SJSA1 (cell line): ENCODE data around the gene SNX19. TPM values are rescaled to one million over a fixed set of nuclear protein-coding genes. Genes with fewer than 3 reads are reported as not detected.
"Not testable (repeated sequence)": the region's sequence is repeated elsewhere in the genome, so short reads cannot be mapped to it uniquely, and the experiment has no call there.

Experiments used
- DNase-seq, 2 experiments: peaks; one replicate each; pipeline ENCODE4 v3.0.0-alpha.2; 2015 to 2020; ENCODE audit warnings: low spot score in 2 of 2, low read depth in 1 of 2
- H3K27ac ChIP-seq: fragments of 250-450 bp; sonication (Bioruptor Pico); 2 replicates; pipeline ENCODE4 v1.5.1; 2020; ENCODE audit warnings: mild to moderate bottlenecking, moderate library complexity
- H3K27me3 ChIP-seq: fragments of 250-450 bp; sonication (Bioruptor Pico); replicated peaks from 2 replicates; pipeline ENCODE4 v1.5.1; 2020; ENCODE audit warnings: mild to moderate bottlenecking, moderate library complexity
- H3K36me3 ChIP-seq: fragments of 250-450 bp; sonication (Bioruptor Pico); 2 replicates; pipeline ENCODE4 v1.5.1; 2020; ENCODE audit warnings: mild to moderate bottlenecking
- H3K4me1 ChIP-seq: fragments of 250-450 bp; sonication (Bioruptor Pico); replicated peaks from 2 replicates; pipeline ENCODE4 v1.6.1; 2021; ENCODE audit warnings: mild to moderate bottlenecking
- H3K4me3 ChIP-seq: fragments of 250-450 bp; sonication (Bioruptor Pico); 2 replicates; pipeline ENCODE4 v1.5.1; 2020; ENCODE audit warnings: mild to moderate bottlenecking
- H3K9me3 ChIP-seq: fragments of 250-450 bp; sonication (Bioruptor Pico); replicated peaks from 2 replicates; pipeline ENCODE4 v1.5.1; 2020; ENCODE audit warnings: mild to moderate bottlenecking
- total RNA-seq: library from RNA; depleted of rRNA; stranded (reverse); fragments of >200 nt; shearing (Covaris generic); gene quantifications from 2 replicates; pipeline ENCODE4 v1.2.3, GENCODE V29; 2014

SNX19 gene
- total RNA-seq, 1 experiment from 2014 or later = 68.9 TPM

DNA sequence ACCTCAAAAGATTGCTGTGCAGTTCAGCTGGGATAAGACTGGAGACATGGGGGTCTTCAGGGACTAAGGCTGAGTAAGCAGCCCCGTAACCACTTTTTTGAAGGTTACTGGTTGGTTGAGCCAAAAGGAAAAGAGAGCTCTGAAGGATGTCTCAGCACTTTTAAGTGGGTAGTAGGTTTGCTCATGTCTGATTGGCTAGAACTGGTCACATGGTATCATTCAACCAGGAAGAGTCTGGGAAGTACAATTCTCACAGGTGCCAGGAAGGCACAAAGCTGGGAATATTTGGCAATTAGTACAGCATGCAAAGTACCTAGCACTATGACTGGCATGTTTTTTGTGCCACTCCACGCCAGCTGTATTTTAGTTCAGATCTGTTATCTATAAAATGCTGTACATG is 58.1 kb downstream of the SNX19 start:
- H3K9me3 ChIP-seq = no peaks in the 10 kb centered on the region
- H3K36me3 ChIP-seq = no peaks in the 10 kb centered on the region
- no peak overlapping the region for H3K4me3 ChIP-seq
- no peaks in the 10 kb centered on the region for H3K27me3 ChIP-seq
- H3K27ac ChIP-seq = no peak overlapping the region
- H3K4me1 ChIP-seq = no peaks in the 10 kb centered on the region
- no peak for DNase-seq

DNA sequence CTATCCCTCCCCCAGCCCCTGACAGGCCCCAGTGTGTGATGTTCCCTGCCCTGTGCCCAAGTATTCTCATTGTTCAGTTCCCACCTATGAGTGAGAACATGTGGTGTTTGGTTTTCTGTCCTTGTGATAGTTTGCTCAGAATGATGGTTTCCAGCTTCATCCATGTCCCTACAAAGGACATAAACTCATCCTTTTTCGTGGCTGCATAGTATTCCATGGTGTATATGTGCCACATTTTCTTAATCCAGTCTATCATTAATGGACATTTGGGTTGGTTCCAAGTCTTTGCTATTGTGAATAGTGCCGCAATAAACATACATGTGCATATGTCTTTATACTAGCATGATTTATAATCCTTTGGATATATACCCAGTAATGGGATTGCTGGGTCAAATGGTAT is 60.6 kb downstream of the SNX19 start:
- DNase-seq, H3K9me3 ChIP-seq, H3K27ac ChIP-seq, H3K36me3 ChIP-seq, H3K4me3 ChIP-seq, H3K27me3 ChIP-seq, H3K4me1 ChIP-seq: not testable (repeated sequence)

GRCh38 chr11:130854483-130854882 is 61.8 kb downstream of the SNX19 start:
- no peaks in the 10 kb centered on the region for H3K36me3 ChIP-seq
- H3K27me3 ChIP-seq = no peaks in the 10 kb centered on the region
- no peak overlapping the region for H3K27ac ChIP-seq
- no peaks in the 10 kb centered on the region for H3K9me3 ChIP-seq
- H3K4me3 ChIP-seq = no peak overlapping the region
- no peak for DNase-seq
- H3K4me1 ChIP-seq = no peaks in the 10 kb centered on the region

- Histone ChIP-seq H3K4me1 (peaks cover 3% of the 10 kb centered on the region), H3K36me3 (no peaks in the 10 kb centered on the region), H3K27me3 (no peaks in the 10 kb centered on the region), H3K27ac (no peak overlapping the region), H3K4me3 (no peak overlapping the region), H3K9me3 (no peaks in the 10 kb centered on the region)
- no peak for DNase-seq
Measured at GRCh38 chr11:130852589-130852988, 63.7 kb downstream of the SNX19 start.

DNA sequence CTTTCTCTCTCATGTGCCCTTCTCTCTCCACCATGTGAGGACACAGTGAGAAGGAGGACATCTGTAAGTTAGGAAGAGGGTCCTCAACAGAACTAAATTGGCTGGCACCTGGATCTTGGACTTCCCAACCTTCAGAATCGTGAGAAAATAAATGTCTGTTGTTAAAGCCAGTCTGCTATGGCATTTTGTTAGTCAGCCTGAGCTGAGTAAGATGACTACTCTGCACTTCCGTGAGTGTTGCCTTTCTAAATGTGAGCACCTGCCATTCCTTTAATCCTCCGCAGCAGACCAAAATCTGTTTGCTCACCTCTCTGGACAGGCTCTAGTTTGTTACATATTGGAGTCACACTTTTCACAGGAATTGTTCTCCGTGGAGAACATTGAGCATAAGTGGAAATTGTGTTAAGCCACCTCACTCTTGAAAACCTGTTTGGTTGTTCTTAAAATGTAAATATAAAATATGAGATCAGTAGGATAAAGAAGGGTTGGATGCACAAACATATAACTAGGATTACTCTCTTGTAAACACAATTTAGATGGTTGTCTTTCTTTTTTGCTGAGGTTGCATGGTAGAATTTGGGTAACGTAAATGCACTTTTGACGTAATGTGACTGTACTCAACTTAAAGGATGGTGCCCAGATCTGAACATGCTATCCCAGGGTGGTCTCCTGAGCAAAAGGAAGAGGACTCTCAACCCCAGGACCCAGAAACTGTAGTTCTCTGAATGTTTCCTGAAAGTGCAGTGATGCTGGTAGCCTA is 65.9 kb downstream of the SNX19 start:
- H3K27me3 ChIP-seq = no peaks in the 10 kb centered on the region
- H3K4me1 ChIP-seq = peaks cover 17% of the 10 kb centered on the region
- no peaks in the 10 kb centered on the region for H3K9me3 ChIP-seq
- no peak overlapping the region for H3K4me3 ChIP-seq
- no peak for DNase-seq
- no peak overlapping the region for H3K27ac ChIP-seq
- H3K36me3 ChIP-seq = no peaks in the 10 kb centered on the region

DNA sequence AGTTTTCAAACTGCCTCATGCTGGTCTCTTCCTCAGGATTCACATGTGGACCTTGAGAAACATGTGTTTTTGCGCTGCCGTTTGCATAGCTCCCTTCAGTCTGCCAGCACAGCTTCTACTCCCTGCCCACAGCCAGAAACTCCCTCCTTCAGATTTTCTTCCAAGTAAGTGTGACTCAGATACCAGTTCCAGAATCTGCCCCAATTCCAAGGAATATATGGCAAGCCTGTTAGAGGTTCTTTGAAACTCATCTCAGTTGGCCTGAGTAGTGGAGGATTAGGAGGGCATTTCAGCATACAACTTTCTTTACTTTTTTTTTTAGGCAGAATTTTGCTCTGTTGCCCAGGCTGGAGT is 67.1 kb downstream of the SNX19 start:
- no peaks in the 10 kb centered on the region for H3K36me3 ChIP-seq
- DNase-seq = no peak
- no peak overlapping the region for H3K27ac ChIP-seq
- H3K4me3 ChIP-seq = no peak overlapping the region
- H3K27me3 ChIP-seq = no peaks in the 10 kb centered on the region
- H3K9me3 ChIP-seq = no peaks in the 10 kb centered on the region
- H3K4me1 ChIP-seq = peaks cover 17% of the 10 kb centered on the region

DNA sequence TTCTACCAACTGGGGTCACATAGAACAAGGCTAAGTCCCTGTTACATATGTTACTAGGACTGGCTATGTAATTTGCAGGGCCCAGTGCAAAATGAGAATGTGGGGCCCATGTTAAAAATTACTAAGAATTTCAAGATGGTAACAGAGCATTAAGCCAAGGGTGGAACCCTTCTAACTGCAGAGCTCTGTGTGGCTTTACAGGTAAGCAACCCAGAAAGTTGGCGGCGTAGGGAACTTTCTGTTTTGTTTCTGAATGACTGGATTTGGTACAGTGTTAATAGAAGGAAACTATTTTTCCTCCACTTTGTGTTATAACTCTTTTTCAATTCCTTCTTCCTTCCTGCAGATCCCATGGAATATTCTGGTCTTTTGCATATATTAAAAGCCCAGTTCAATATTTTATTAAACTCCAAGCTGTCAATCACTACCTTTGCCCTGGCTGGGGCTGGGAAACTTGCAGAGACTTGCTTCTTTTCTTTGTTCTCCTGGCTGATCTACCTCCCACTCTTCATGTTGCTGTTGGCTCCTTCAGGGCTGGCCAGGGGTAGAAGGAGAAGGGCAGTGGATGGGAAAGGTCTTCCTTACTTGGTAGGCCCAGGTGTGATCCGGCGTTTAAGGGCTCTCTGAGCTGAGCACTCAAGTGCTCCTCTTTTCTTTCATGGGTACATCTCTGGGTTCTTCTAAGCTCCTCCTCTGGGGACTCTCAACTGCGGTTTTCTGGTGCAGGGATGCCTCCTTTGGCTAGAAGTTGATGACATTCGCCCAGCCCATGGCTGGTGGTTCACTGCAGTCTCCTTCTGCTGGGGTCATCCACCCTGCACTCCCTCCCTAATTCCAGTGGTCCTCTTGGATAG is 67.7 kb downstream of the SNX19 start:
- Histone ChIP-seq H3K27ac (no peak overlapping the region), H3K4me1 (peaks cover 17% of the 10 kb centered on the region), H3K27me3 (no peaks in the 10 kb centered on the region), H3K36me3 (no peaks in the 10 kb centered on the region), H3K4me3 (no peak overlapping the region), H3K9me3 (no peaks in the 10 kb centered on the region)
- no peak for DNase-seq

DNA sequence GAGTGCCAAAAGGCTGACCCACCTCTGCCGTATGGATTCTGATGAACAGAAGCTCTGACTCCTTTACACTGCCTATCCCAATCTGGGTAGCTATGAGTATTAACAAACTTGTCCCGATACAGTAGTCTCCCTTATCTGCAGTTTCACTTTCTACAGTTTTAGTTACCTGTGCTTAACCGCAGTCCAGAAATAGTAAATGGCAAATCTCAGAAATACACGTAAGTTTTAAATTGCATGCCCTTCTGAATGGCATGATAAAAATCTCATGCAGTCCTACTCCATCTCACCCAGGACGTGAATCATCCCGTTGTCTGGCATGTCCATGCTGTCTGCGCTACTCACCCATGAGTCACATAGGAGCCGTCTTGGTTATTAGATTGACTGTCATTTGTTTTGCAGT is 68.8 kb downstream of the SNX19 start:
- DNase-seq = peak; percentile 42 to 69
- Histone ChIP-seq H3K4me3 (no peak overlapping the region), H3K27me3 (no peaks in the 10 kb centered on the region), H3K36me3 (no peaks in the 10 kb centered on the region), H3K27ac (peak overlapping the region; percentile 55), H3K4me1 (peaks cover 17% of the 10 kb centered on the region), H3K9me3 (no peaks in the 10 kb centered on the region)

DNA sequence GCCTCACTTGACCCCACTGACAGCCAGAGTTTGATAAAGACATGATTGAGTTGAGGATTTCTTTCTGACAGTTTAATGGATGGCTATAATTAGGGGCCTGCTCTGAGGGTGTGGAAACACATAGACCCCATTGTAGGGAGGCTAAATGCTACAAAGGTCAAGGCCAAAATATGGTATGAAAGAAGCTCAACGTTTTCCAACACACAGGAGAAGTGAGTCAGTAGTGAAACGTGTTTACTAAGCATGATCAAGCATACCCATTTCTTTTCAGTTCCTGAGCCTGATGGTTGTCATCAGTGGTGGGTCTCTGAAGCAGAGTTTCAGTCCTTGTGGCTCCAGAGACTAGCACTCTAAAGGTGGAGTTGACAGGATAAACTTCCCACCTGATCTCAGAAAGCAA is 69.7 kb downstream of the SNX19 start:
- Histone ChIP-seq H3K4me1 (peaks cover 17% of the 10 kb centered on the region), H3K9me3 (no peaks in the 10 kb centered on the region), H3K27ac (peak overlapping the region; percentile 55; the same call in 1 of the 2 replicates), H3K4me3 (no peak overlapping the region), H3K27me3 (no peaks in the 10 kb centered on the region), H3K36me3 (no peaks in the 10 kb centered on the region)
- DNase-seq = no peak

DNA sequence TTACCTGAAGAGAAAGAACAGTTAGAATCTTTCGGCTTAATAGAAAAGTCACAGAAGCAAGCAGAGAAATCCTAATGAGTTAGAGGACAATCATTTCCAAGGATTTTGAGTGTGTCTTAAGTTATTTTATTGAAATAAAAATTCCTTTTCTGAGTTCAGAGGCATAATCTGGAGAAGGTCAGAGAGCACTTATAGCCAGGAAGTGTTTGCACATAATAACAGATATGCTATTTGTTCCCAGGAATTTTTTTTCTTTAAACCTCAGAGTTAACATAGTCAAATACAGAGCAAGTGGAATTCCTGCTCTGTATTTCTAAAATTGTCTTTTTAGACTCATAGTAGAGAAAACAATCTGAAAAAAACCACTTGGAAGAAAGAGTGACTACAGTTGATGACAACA is 74.3 kb downstream of the SNX19 start:
- H3K9me3 ChIP-seq = no peaks in the 10 kb centered on the region
- no peak overlapping the region for H3K27ac ChIP-seq
- peaks cover 8% of the 10 kb centered on the region for H3K4me1 ChIP-seq
- H3K4me3 ChIP-seq = no peak overlapping the region
- DNase-seq = no peak
- H3K27me3 ChIP-seq = no peaks in the 10 kb centered on the region
- no peaks in the 10 kb centered on the region for H3K36me3 ChIP-seq

GRCh38 chr11:130840679-130841078 is 75.6 kb downstream of the SNX19 start:
- Histone ChIP-seq H3K4me3 (no peak overlapping the region), H3K4me1 (no peaks in the 10 kb centered on the region), H3K27me3 (no peaks in the 10 kb centered on the region), H3K36me3 (no peaks in the 10 kb centered on the region), H3K27ac (no peak overlapping the region), H3K9me3 (no peaks in the 10 kb centered on the region)
- no peak for DNase-seq

GRCh38 chr11:130839981-130840666 is 76.2 kb downstream of the SNX19 start:
- no peak for DNase-seq
- Histone ChIP-seq H3K9me3 (no peaks in the 10 kb centered on the region), H3K36me3 (no peaks in the 10 kb centered on the region), H3K4me3 (no peak overlapping the region), H3K27me3 (no peaks in the 10 kb centered on the region), H3K27ac (no peak overlapping the region), H3K4me1 (no peaks in the 10 kb centered on the region)

DNA sequence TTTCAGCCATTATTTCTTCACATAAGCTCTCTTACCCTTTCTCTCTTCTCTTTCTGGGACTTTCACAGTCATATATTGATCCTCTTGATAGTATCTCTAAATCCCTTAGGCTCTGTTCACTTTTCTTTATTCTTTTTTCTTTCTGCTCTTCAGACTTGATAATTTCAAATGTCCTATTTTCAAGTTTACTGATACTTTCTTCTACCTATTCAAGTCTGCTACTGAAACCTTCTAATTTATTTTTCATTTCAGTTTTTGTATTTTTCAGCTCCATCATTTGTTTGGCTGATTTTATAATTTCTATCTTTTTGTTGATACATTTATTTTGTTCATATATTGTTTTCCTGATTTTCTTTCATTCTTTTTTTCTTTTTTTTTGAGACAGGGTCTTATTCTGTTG is 79.1 kb downstream of the SNX19 start:
- Histone ChIP-seq H3K36me3 (no peaks in the 10 kb centered on the region), H3K9me3 (no peaks in the 10 kb centered on the region), H3K4me1 (no peaks in the 10 kb centered on the region), H3K4me3 (no peak overlapping the region), H3K27me3 (no peaks in the 10 kb centered on the region), H3K27ac (no peak overlapping the region)
- no peak for DNase-seq

GRCh38 chr11:130834886-130835285 is 81.4 kb downstream of the SNX19 start:
- no peak overlapping the region for H3K4me3 ChIP-seq
- no peaks in the 10 kb centered on the region for H3K9me3 ChIP-seq
- H3K27me3 ChIP-seq = no peaks in the 10 kb centered on the region
- no peak for DNase-seq
- H3K4me1 ChIP-seq = no peaks in the 10 kb centered on the region
- no peaks in the 10 kb centered on the region for H3K36me3 ChIP-seq
- no peak overlapping the region for H3K27ac ChIP-seq
